Ishikawa (cell line): ENCODE measurements around the gene CHIT1.

ENCODE experiments used
- CEBPB ChIP-seq: IDR thresholded peaks from 2 replicates; pipeline ENCODE4 v1.6.1; 2012
- CREB1 ChIP-seq: IDR thresholded peaks from 2 replicates; pipeline ENCODE4 v1.6.1; 2012; ENCODE audit warnings: low read depth
- EGR1 ChIP-seq: IDR thresholded peaks from 2 replicates; pipeline ENCODE4 v1.6.1; 2012
- EP300 ChIP-seq: IDR thresholded peaks from 2 replicates; pipeline ENCODE4 v1.6.1; 2012; ENCODE audit warnings: borderline replicate concordance
- FOXM1 ChIP-seq: IDR thresholded peaks from 2 replicates; pipeline ENCODE4 v1.6.1; 2012; ENCODE audit warnings: low read depth, borderline replicate concordance
- MAX ChIP-seq: IDR thresholded peaks from 2 replicates; pipeline ENCODE4 v1.6.1; 2012
- NFIC ChIP-seq: IDR thresholded peaks from 2 replicates; pipeline ENCODE4 v1.6.1; 2012
- RAD21 ChIP-seq: IDR thresholded peaks from 2 replicates; pipeline ENCODE4 v1.6.1; 2012; ENCODE audit warnings: low read depth
- REST ChIP-seq: IDR thresholded peaks from 2 replicates; pipeline ENCODE4 v1.6.1; 2012; ENCODE audit warnings: low read depth, mild to moderate bottlenecking
- TAF1 ChIP-seq: IDR thresholded peaks from 2 replicates; pipeline ENCODE4 v1.6.1; 2012; ENCODE audit warnings: low read depth, mild to moderate bottlenecking
- TCF12 ChIP-seq: IDR thresholded peaks from 2 replicates; pipeline ENCODE4 v1.6.1; 2012; ENCODE audit warnings: low read depth
- TEAD4 ChIP-seq: IDR thresholded peaks from 2 replicates; pipeline ENCODE4 v1.6.1; 2012
- USF1 ChIP-seq: IDR thresholded peaks from 2 replicates; pipeline ENCODE4 v1.6.1; 2012
- YY1 ChIP-seq: IDR thresholded peaks from 2 replicates; pipeline ENCODE4 v1.6.1; 2012; ENCODE audit warnings: low read depth
- ZBTB7A ChIP-seq: IDR thresholded peaks from 2 replicates; pipeline ENCODE4 v1.6.1; 2012; ENCODE audit warnings: low read depth

CHIT1 gene

GRCh38 chr1:203252678-203253077 lies 23.2 kb upstream of the CHIT1 start:
- TF ChIP-seq EP300 (no peak), EGR1 (no peak), TEAD4 (no peak), CEBPB (no peak), TAF1 (no peak), USF1 (no peak), MAX (no peak), CREB1 (no peak), FOXM1 (no peak), REST (no peak), TCF12 (no peak), RAD21 (no peak), YY1 (no peak), ZBTB7A (no peak), NFIC (no peak)

GRCh38 chr1:203251466-203251865 lies 22.0 kb upstream of the CHIT1 start:
- TF ChIP-seq RAD21 (no peak), CEBPB (no peak), TEAD4 (no peak), TAF1 (no peak), NFIC (no peak), EGR1 (no peak), USF1 (no peak), CREB1 (no peak), ZBTB7A (no peak), EP300 (no peak), TCF12 (no peak), FOXM1 (no peak), YY1 (no peak), REST (no peak), MAX (no peak)

- TF ChIP-seq FOXM1: no peak
- TF ChIP-seq TCF12: no peak
- TF ChIP-seq CEBPB: no peak
- TF ChIP-seq YY1: no peak
These were observed 21.4 kb upstream of the CHIT1 start for GRCh38 chr1:203250911-203251310.

GRCh38 chr1:203244776-203245175 lies 15.3 kb upstream of the CHIT1 start:
- TF ChIP-seq TEAD4 (no peak), REST (no peak), YY1 (no peak), EGR1 (no peak), TAF1 (no peak), EP300 (no peak)

- no peak for TF ChIP-seq TEAD4
- TF ChIP-seq CREB1: no peak
- TF ChIP-seq CEBPB: no peak
- no peak for TF ChIP-seq FOXM1
- no peak for TF ChIP-seq TAF1
- TF ChIP-seq YY1: no peak
- no peak for TF ChIP-seq NFIC
- no peak for TF ChIP-seq EGR1
- no peak for TF ChIP-seq MAX
These were observed 10.2 kb upstream of the CHIT1 start for GRCh38 chr1:203239526-203240305.
